K562 (cell line): Measurements from ENCODE around the gene FDX2. TPM values are rescaled to one million over a fixed set of nuclear protein-coding genes. Genes with fewer than 3 reads are reported as not detected.

Experiments
- ARHGAP35 ChIP-seq: fragments of 450-650 bp; IDR thresholded peaks from 2 replicates; pipeline ENCODE4 v1.6.1; 2018; ENCODE audit not compliant: partially characterized antibody
- CCNT2 ChIP-seq: IDR thresholded peaks from 2 replicates; pipeline ENCODE4 v1.6.1; 2011; ENCODE audit warnings: borderline replicate concordance, low read depth, mild to moderate bottlenecking, moderate library complexity, mixed read lengths, low read length; ENCODE audit not compliant: insufficient read length; ENCODE audit errors: extremely low read depth
- COPS2 ChIP-seq: fragments of 450-650 bp; conservative IDR thresholded peaks from 2 replicates; pipeline ENCODE4 v1.6.1; 2016; ENCODE audit warnings: mild to moderate bottlenecking, moderate library complexity
- CREB1 ChIP-seq, 2 experiments: sonication (generic) in 1 of 2; formaldehyde crosslinking in 1 of 2; IDR thresholded peaks; 2 replicates each; pipeline versions ENCODE4 v1.6.1 to v1.8.0; 2012 to 2022; ENCODE audit warnings: inconsistent platforms in 1 of 2, mild to moderate bottlenecking in 1 of 2, missing genetic modification reagents in 1 of 2, moderate library complexity in 1 of 2
- DACH1 ChIP-seq: fragments of 450-650 bp; IDR thresholded peaks from 2 replicates; pipeline ENCODE4 v1.6.1; 2018; ENCODE audit not compliant: partially characterized antibody
- HDAC1 ChIP-seq, 2 experiments: fragments of 450-650 bp; IDR thresholded peaks; 2 replicates each; pipeline ENCODE4 v1.6.1; 2016 to 2017; ENCODE audit warnings: inconsistent platforms in 1 of 2, mild to moderate bottlenecking in 1 of 2, moderate library complexity in 1 of 2
- KAT7 ChIP-seq: sonication (generic); formaldehyde crosslinking; IDR thresholded peaks from 2 replicates; pipeline ENCODE4 v1.8.0; 2022; ENCODE audit warnings: missing genetic modification reagents, mild to moderate bottlenecking, borderline replicate concordance
- RBFOX2 ChIP-seq: fragments of 200-400 bp; formaldehyde crosslinking; IDR thresholded peaks from 2 replicates; pipeline ENCODE4 v1.6.1; 2017; ENCODE audit warnings: low read depth, mild to moderate bottlenecking, low read length, moderate library complexity
- TSHZ1 ChIP-seq: fragments of 250-450 bp; sonication (Bioruptor Pico); IDR thresholded peaks from 2 replicates; pipeline ENCODE4 v1.4.0; 2020; ENCODE audit warnings: mild to moderate bottlenecking, moderate library complexity
- ZC3H4 ChIP-seq: sonication (generic); formaldehyde crosslinking; IDR thresholded peaks from 2 replicates; pipeline ENCODE4 v1.9.0; 2021; ENCODE audit warnings: missing genetic modification reagents, borderline replicate concordance
- ZNF184 ChIP-seq: sonication (generic); formaldehyde crosslinking; IDR thresholded peaks from 2 replicates; pipeline ENCODE4 v1.5.0; 2020; ENCODE audit warnings: missing genetic modification reagents
- ZNF217 ChIP-seq: sonication (generic); formaldehyde crosslinking; IDR thresholded peaks from 2 replicates; pipeline ENCODE4 v1.8.0; 2022; ENCODE audit warnings: mild to moderate bottlenecking, missing genetic modification reagents
- ZNF263 ChIP-seq: sonication (generic); formaldehyde crosslinking; IDR thresholded peaks from 2 replicates; pipeline ENCODE4 v1.8.0; 2022; ENCODE audit warnings: mild to moderate bottlenecking, missing genetic modification reagents, borderline replicate concordance
- ZNF318 ChIP-seq, 2 experiments: fragments of 450-650 bp; IDR thresholded peaks; 2 replicates each; pipeline ENCODE4 v1.6.1; 2016; ENCODE audit warnings: mild to moderate bottlenecking in 2 of 2, borderline replicate concordance in 1 of 2, low read depth in 1 of 2, moderate library complexity in 1 of 2
- ZNF584 ChIP-seq: fragments of 200-800 bp; sonication (Bioruptor generic); IDR thresholded peaks from 2 replicates; pipeline ENCODE4 v1.6.1; 2016; ENCODE audit warnings: low read depth, mild to moderate bottlenecking, missing genetic modification characterization, missing compliant biosample characterization
- polyA plus RNA-seq, 8 experiments: library from polyadenylated mRNA; depleted of rRNA in 4 of 8; stranded (reverse) in 5 of 8; unstranded in 3 of 8; fragments of >200 nt; fragmentation: Nextera tagmentation in 2 of 8; fragmentation: Illumina TruSeq in 1 of 8; extraction: Ambion mirVana in 2 of 8; extraction: Trizol in 1 of 8; gene quantifications; 2 replicates each; pipeline versions ENCODE4 v1.2.1 to v1.2.3, GENCODE V29; 2011 to 2014; ENCODE audit warnings: inconsistent platforms in 1 of 8, missing spikeins in 1 of 8
- total RNA-seq, 7 experiments: library from RNA; depleted of rRNA in 6 of 7; stranded (reverse); fragments of >200 nt in 6 of 7; fragmentation: Illumina TruSeq in 2 of 7; extraction: Trizol in 2 of 7; gene quantifications; 2 replicates each; pipeline versions ENCODE4 v1.2.1 to v1.2.3, GENCODE V29; 2011 to 2021; ENCODE audit warnings: low replicate concordance in 1 of 7

Gene FDX2
- total and polyA plus RNA-seq, 9 of the 15 experiments (the other 6 are each of a cell fraction or from before 2014, with no cell fraction given): 2.5 to 49.8 (median 29.7) TPM

- TF ChIP-seq ZNF584 (CRISPR knock-in tag): no peak
- TF ChIP-seq ZNF184 (CRISPR knock-in tag): no peak
- peak; percentile 27 for TF ChIP-seq CCNT2
- peak; percentile 98 for TF ChIP-seq ZNF263 (CRISPR knock-in tag)
- TF ChIP-seq KAT7 (CRISPR knock-in tag): peak; percentile 88
- TF ChIP-seq DACH1: no peak
- no peak for TF ChIP-seq ARHGAP35
- no peak for TF ChIP-seq ZC3H4 (CRISPR knock-in tag)
- TF ChIP-seq TSHZ1 (CRISPR knock-in tag): no peak
- no peak for TF ChIP-seq ZNF217 (CRISPR knock-in tag)
- no peak for TF ChIP-seq ZNF318 (IDR thresholded peaks at IDR 0.05; ENCODE audit: borderline replicate concordance in 1 of 2, low read depth in 1 of 2)
- TF ChIP-seq CREB1 (IDR thresholded peaks at IDR 0.05): no peak
- TF ChIP-seq CREB1 (CRISPR knock-in tag; IDR thresholded peaks at IDR 0.05): peak; percentile 8; the same call in 1 of the 2 replicates
- no peak for TF ChIP-seq COPS2
- 0 out of 2 replicates have a peak, but pooled peaks have one; percentile 7 for TF ChIP-seq RBFOX2
- TF ChIP-seq HDAC1 (IDR thresholded peaks at IDR 0.05): no peak; a peak in 1 of 4 replicates
Observed at GRCh38 chr19:10291554-10292205, 24.1 kb downstream of the FDX2 start (continued).
